ENCODE data around the gene SLC9A9. TPM values are rescaled to one million over a fixed set of nuclear protein-coding genes. Genes with fewer than 3 reads are reported as not detected.
"Not testable (repeated sequence)": the region's sequence is repeated elsewhere in the genome, so short reads cannot be mapped to it uniquely, and the experiment has no call there.

SLC9A9 gene
- total RNA-seq, result 10 to 100 TPM; 13.8 to 16.4 TPM

DNA sequence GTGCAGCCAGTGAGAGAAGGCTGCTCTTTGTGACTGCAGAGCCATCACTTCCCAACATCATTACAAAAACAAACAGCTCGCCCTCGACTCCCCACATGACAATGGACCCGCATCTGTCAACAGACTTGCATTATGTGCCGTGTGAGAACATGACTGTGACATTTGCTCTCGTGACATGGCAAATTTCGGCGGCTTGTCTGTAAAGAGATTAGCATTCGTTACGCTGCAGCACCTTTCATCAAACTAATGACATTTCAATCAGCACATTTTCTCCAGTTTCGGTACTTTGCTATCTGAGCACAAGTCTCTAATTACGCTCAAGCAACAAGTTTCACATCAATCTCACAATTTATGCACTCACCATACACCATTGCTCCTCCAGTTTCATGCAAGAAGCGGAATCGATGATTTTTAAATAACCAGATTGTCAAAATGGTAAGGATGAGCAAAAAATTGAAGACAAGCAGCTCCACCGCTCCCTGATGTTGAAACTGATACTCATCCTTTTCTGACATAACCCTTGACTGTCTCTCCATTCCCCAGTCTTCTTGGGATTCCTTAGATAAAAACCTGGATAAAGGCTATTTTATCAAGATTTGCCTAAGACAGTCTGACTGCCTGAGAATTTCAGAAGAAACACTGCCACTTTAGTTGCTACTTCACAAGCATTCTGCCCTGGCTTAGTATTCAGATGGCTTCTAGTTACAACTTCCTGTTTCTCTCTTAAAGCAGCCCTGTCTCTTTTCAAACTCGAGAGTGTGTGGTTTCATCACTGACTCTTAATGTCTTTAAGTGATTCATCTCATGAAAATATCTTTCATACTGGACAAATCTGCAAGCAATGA lies at the start of gene SLC9A9:
Gene SLC9A9, minus strand, starts transcription at position 682 of the 845 bp plus-strand sequence. Its CDS starts 146 bp downstream, at position 536.
- H3K4me1 Mint-ChIP-seq, result peaks cover 54% of the 10 kb centered on the region
- peak within 1 kb of the TSS; percentile 94 for H3K27ac Mint-ChIP-seq
- POLR2A ChIA-PET, result no interaction called here
- no peaks in the 10 kb centered on the region for H3K27me3 Mint-ChIP-seq
- peaks cover 3% of the 10 kb centered on the region for H3K36me3 Mint-ChIP-seq (ENCODE audit: low read depth)
- CTCF ChIA-PET, result no interaction called here
- no peaks in the 10 kb centered on the region for H3K9me3 Mint-ChIP-seq
- H3K4me3 Mint-ChIP-seq, result peak within 1 kb of the TSS; percentile 95
- DNase-seq, result peak; percentile 49

GRCh38 chr3:143897576-143898295 lies 49.5 kb upstream of the SLC9A9 start:
- Mint-ChIP-seq H3K36me3 (ENCODE audit: low read depth) (no peaks in the 10 kb centered on the region), H3K4me1 (no peaks in the 10 kb centered on the region), H3K4me3 (no peak overlapping the region), H3K27ac (no peak overlapping the region), H3K9me3 (no peaks in the 10 kb centered on the region), H3K27me3 (peaks cover 4% of the 10 kb centered on the region)
- ChIA-PET CTCF (no interaction called here), POLR2A (no interaction called here)
- no peak for DNase-seq

DNA sequence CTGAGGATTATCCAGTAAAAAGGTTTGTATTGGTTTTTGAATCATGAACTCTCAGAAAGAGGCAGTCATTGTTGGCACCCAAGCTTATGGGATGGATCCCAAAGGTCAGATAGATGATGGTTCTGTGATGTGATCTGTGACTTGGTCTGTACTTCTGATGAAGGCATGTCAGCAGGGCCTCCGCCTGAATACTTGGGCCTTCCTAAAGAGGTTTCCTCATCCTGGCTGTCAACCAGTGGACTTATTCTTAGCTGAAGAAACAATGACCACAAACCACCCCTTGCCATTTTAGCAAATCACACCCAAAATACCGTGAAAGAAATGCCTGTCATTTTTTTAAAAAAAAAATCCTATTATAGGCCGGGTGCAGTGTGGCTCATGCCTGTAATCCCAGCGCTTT lies 48.2 kb upstream of the SLC9A9 start:
- no peak for DNase-seq
- Mint-ChIP-seq H3K9me3 (no peaks in the 10 kb centered on the region), H3K4me1 (no peaks in the 10 kb centered on the region), H3K4me3 (no peak overlapping the region), H3K36me3 (ENCODE audit: low read depth) (no peaks in the 10 kb centered on the region), H3K27ac (no peak overlapping the region), H3K27me3 (peaks cover 7% of the 10 kb centered on the region)
- POLR2A ChIA-PET, result no interaction called here
- CTCF ChIA-PET, result interaction anchor here (0.7 kb wide), 1 partner anchor 162 kb away, joined by 3 read pairs; no protein-coding TSS in a partner anchor

GRCh38 chr3:143895805-143896204 lies 47.5 kb upstream of the SLC9A9 start:
- Mint-ChIP-seq H3K4me1 (no peaks in the 10 kb centered on the region), H3K27ac (no peak overlapping the region), H3K36me3 (ENCODE audit: low read depth) (no peaks in the 10 kb centered on the region), H3K27me3 (peaks cover 4% of the 10 kb centered on the region), H3K4me3 (no peak overlapping the region), H3K9me3 (no peaks in the 10 kb centered on the region)
- DNase-seq, result no peak
- ChIA-PET CTCF (no interaction called here), POLR2A (no interaction called here)

GRCh38 chr3:143888846-143889245 lies 40.6 kb upstream of the SLC9A9 start:
- POLR2A ChIA-PET, result no interaction called here
- Mint-ChIP-seq H3K4me1 (no peaks in the 10 kb centered on the region), H3K27ac (no peak overlapping the region), H3K36me3 (ENCODE audit: low read depth) (no peaks in the 10 kb centered on the region), H3K4me3 (no peak overlapping the region), H3K9me3 (no peaks in the 10 kb centered on the region), H3K27me3 (peaks cover 7% of the 10 kb centered on the region)
- no peak for DNase-seq
- CTCF ChIA-PET, result no interaction called here

DNA sequence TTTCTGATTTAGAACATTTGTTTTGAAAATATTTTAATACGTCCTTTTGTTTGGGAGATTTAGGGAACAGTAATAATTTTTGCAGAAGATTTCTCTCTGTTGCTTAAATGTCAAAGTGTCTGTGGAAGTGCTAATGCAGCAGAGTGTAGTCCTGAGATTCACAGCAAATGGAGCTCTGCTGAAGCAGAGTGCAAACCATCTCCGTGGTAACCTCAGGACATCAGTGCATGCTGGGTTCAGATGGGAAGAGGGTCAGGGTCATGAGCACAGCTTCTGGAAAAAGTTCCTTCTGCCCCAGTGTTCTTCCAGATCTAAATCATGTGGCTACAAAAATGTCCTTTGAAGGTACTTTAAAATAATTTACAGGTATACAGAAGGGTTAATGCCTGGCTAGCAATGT lies 39.9 kb upstream of the SLC9A9 start:
- CTCF ChIA-PET, result no interaction called here
- POLR2A ChIA-PET, result no interaction called here
- no peak overlapping the region for H3K27ac Mint-ChIP-seq
- no peak overlapping the region for H3K4me3 Mint-ChIP-seq
- no peaks in the 10 kb centered on the region for H3K4me1 Mint-ChIP-seq
- peaks cover 7% of the 10 kb centered on the region for H3K27me3 Mint-ChIP-seq
- DNase-seq, result no peak
- no peaks in the 10 kb centered on the region for H3K36me3 Mint-ChIP-seq (ENCODE audit: low read depth)
- no peaks in the 10 kb centered on the region for H3K9me3 Mint-ChIP-seq

GRCh38 chr3:143885780-143886427 lies 37.6 kb upstream of the SLC9A9 start:
- ChIA-PET POLR2A (no interaction called here), CTCF (interaction anchor here (0.7 to 1.7 kb wide), 4 partner anchors 8 to 64 kb away, joined by 3 to 6 read pairs (median 4); no protein-coding TSS in a partner anchor)
- Mint-ChIP-seq H3K36me3 (ENCODE audit: low read depth) (no peaks in the 10 kb centered on the region), H3K4me1 (no peaks in the 10 kb centered on the region), H3K27me3 (peaks cover 4% of the 10 kb centered on the region), H3K4me3 (no peak overlapping the region), H3K27ac (no peak overlapping the region), H3K9me3 (no peaks in the 10 kb centered on the region)
- DNase-seq, result peak; percentile 41

DNA sequence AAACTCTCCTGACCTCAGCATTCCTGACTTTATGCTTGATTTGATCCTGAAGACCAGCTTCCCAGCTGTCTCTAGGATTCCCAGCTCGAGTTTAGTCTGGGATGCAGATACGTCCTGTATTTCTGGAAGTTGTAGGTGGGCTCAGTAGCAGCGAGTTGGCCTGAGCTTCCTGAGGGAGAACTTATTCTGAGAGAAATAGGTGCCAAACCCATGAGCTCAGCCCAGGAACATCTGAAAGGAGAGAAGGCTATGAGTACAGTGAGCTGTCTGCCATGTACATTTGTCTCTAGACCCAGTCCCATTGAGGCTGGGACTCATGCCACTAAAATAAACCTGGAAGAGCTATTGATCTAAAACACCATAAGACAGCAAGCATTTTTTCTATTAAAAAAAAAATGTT lies 36.6 kb upstream of the SLC9A9 start:
- H3K36me3 Mint-ChIP-seq (ENCODE audit: low read depth), result no peaks in the 10 kb centered on the region
- no peak overlapping the region for H3K27ac Mint-ChIP-seq
- H3K9me3 Mint-ChIP-seq, result no peaks in the 10 kb centered on the region
- ChIA-PET CTCF (interaction anchor here (0.6 to 1.7 kb wide), 6 partner anchors 9 to 672 kb away, joined by 3 to 6 read pairs (median 3); no protein-coding TSS in a partner anchor), POLR2A (no interaction called here)
- no peaks in the 10 kb centered on the region for H3K4me1 Mint-ChIP-seq
- DNase-seq, result no peak
- H3K4me3 Mint-ChIP-seq, result no peak overlapping the region
- H3K27me3 Mint-ChIP-seq, result peaks cover 4% of the 10 kb centered on the region

GRCh38 chr3:143883151-143883550 lies 34.9 kb upstream of the SLC9A9 start:
- no peak for DNase-seq
- Mint-ChIP-seq H3K27ac (no peak overlapping the region), H3K36me3 (ENCODE audit: low read depth) (no peaks in the 10 kb centered on the region), H3K27me3 (peaks cover 4% of the 10 kb centered on the region), H3K9me3 (no peaks in the 10 kb centered on the region), H3K4me3 (no peak overlapping the region), H3K4me1 (no peaks in the 10 kb centered on the region)
- ChIA-PET CTCF (no interaction called here), POLR2A (no interaction called here)

- no peak overlapping the region for H3K27ac Mint-ChIP-seq
- H3K36me3 Mint-ChIP-seq (ENCODE audit: low read depth), result no peaks in the 10 kb centered on the region
- POLR2A ChIA-PET, result no interaction called here
- no peaks in the 10 kb centered on the region for H3K27me3 Mint-ChIP-seq
- DNase-seq, result no peak
- no peaks in the 10 kb centered on the region for H3K9me3 Mint-ChIP-seq
- no peak overlapping the region for H3K4me3 Mint-ChIP-seq
- CTCF ChIA-PET, result no interaction called here
- H3K4me1 Mint-ChIP-seq, result no peaks in the 10 kb centered on the region
Measured at GRCh38 chr3:143881095-143881494, 32.8 kb upstream of the SLC9A9 start.

GRCh38 chr3:143875546-143875945 lies 27.3 kb upstream of the SLC9A9 start:
- no peaks in the 10 kb centered on the region for H3K27me3 Mint-ChIP-seq
- H3K4me1 Mint-ChIP-seq, result no peaks in the 10 kb centered on the region
- no peaks in the 10 kb centered on the region for H3K9me3 Mint-ChIP-seq
- H3K4me3 Mint-ChIP-seq, result no peak overlapping the region
- no peak for DNase-seq
- CTCF ChIA-PET, result no interaction called here
- H3K27ac Mint-ChIP-seq, result no peak overlapping the region
- POLR2A ChIA-PET, result interaction anchor here (0.7 kb wide), 1 partner anchor 57 kb away, joined by 3 read pairs; no protein-coding TSS in a partner anchor
- no peaks in the 10 kb centered on the region for H3K36me3 Mint-ChIP-seq (ENCODE audit: low read depth)

DNA sequence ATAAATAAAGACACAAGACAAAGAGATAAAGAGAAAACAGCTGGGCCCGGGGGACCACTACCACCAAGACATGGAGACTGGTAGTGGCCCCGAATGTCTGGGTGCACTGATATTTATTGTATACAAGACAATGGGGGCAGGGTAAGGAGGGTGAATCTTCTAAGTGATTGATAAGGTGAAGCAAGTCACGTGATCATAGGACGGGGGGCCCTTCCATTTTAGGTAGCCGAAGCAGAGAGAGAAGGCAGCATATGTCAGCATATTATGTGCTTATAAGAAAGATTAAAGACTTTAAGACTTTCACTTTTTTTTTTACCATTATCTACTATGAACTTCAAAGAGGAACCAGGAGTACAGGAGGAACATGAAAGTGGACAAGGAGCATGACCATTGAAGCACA lies 25.3 kb upstream of the SLC9A9 start:
- H3K4me1 Mint-ChIP-seq; H3K4me3 Mint-ChIP-seq; H3K9me3 Mint-ChIP-seq; POLR2A ChIA-PET; CTCF ChIA-PET; H3K36me3 Mint-ChIP-seq (ENCODE audit: low read depth); H3K27ac Mint-ChIP-seq; H3K27me3 Mint-ChIP-seq; DNase-seq: not testable (repeated sequence)

DNA sequence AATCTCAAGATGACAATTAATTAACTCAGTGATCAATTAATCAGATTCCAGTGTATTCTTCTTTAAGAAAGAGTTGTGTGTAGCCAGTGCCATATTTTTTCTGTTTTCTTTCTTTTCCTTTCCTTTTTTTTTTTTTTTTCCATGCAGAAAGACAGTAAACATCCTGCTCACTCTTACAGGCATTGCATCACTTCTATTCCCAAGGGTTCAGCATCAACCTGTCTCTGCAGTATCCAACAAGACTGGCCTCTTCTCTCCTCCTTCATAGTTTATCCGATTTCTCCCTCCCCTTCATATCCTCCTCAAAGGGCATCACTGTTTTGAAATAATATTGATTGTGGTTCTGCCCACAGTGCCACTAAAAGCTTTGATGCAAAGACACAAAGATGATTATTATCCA lies 17.0 kb upstream of the SLC9A9 start:
- H3K9me3 Mint-ChIP-seq, result peaks cover 4% of the 10 kb centered on the region
- H3K27ac Mint-ChIP-seq, result no peak overlapping the region
- no peak overlapping the region for H3K4me3 Mint-ChIP-seq
- ChIA-PET CTCF (no interaction called here), POLR2A (no interaction called here)
- DNase-seq, result no peak
- no peaks in the 10 kb centered on the region for H3K36me3 Mint-ChIP-seq (ENCODE audit: low read depth)
- peaks cover 20% of the 10 kb centered on the region for H3K27me3 Mint-ChIP-seq
- H3K4me1 Mint-ChIP-seq, result no peaks in the 10 kb centered on the region
